Testis (tissue), 2 donors: ENCODE measurements around the gene CATSPER1.

Experiments
- CTCF ChIP-seq, 3 experiments: fragments of 450-650 bp in 2 of 3; fragments of 200-600 bp in 1 of 3; sonication (generic) in 1 of 3; IDR thresholded peaks; one replicate each; pipeline ENCODE4 v1.5.1; 2016 to 2019; ENCODE audit warnings: antibody characterized with exemption in 3 of 3, mild to moderate bottlenecking in 2 of 3, moderate library complexity in 1 of 3
- POLR2A ChIP-seq: fragments of 450-650 bp; IDR thresholded peaks from one replicate; pipeline ENCODE4 v1.6.1; 2017; ENCODE audit warnings: antibody characterized with exemption, mild to moderate bottlenecking, moderate library complexity

- TF ChIP-seq CTCF (IDR thresholded peaks at IDR 0.05) (no peak), POLR2A (no peak)
Observed at GRCh38 chr11:66068923-66069714, 42.8 kb upstream of the CATSPER1 start.
